Calu3 (cell line): Measurements from ENCODE around the gene TM4SF4. TPM values are rescaled to one million over a fixed set of nuclear protein-coding genes. Genes with fewer than 3 reads are reported as not detected.
A peak's percentile ranks its signal among the peaks of the same experiment; 100 is the strongest.

Experiments
- BruUV-seq: library from RNA; stranded (reverse); fragments of 400-500 nt; replicated peaks from 2 replicates; lab custom pipeline; 2021; lab: Mats Ljungman, UMichigan
- CTCF ChIA-PET: fragments of 300-600 bp; sonication (Branson Sonifier 250); formaldehyde crosslinking; loops from one replicate; lab custom pipeline; 2022; ENCODE audit warnings: antibody characterized with exemption; lab: Charles Lee
- DNase-seq: peaks from one replicate; pipeline ENCODE4 v3.0.0; 2022
- H3K27ac Mint-ChIP-seq: one replicate; pipeline ENCODE4 v1.8.0; 2022; ENCODE audit warnings: mixed read lengths; ENCODE audit not compliant: unreplicated experiment
- H3K27me3 Mint-ChIP-seq: one replicate; pipeline ENCODE4 v1.8.0; 2022; ENCODE audit warnings: mixed read lengths; ENCODE audit not compliant: unreplicated experiment
- H3K36me3 Mint-ChIP-seq: one replicate; pipeline ENCODE4 v1.8.0; 2022; ENCODE audit warnings: mild to moderate bottlenecking, moderate library complexity, mixed read lengths; ENCODE audit not compliant: insufficient read depth, unreplicated experiment
- H3K4me1 Mint-ChIP-seq: one replicate; pipeline ENCODE4 v1.8.0; 2022; ENCODE audit warnings: mild to moderate bottlenecking, low read depth, mixed read lengths; ENCODE audit not compliant: unreplicated experiment
- H3K4me3 Mint-ChIP-seq: one replicate; pipeline ENCODE4 v1.8.0; 2022; ENCODE audit warnings: mild to moderate bottlenecking, low read depth, moderate library complexity, mixed read lengths; ENCODE audit not compliant: unreplicated experiment
- H3K9me3 Mint-ChIP-seq: one replicate; pipeline ENCODE4 v1.8.0; 2022; ENCODE audit warnings: low read depth, mixed read lengths; ENCODE audit not compliant: unreplicated experiment
- intact Hi-C: fragments of 100-400 bp; cut with micrococcal nuclease; formaldehyde crosslinking; loops from one replicate; pipeline ENCODE4 v1.10.0; 2022; ENCODE audit not compliant: unreplicated experiment
- total RNA-seq: library from RNA; stranded (reverse); gene quantifications from 2 replicates; pipeline ENCODE4 v1.2.3, GENCODE V29; 2022
- TF ChIP-seq, protein P1 (sequence below): fragments of 200-600 bp; IDR thresholded peaks from one replicate; pipeline ENCODE4 v1.8.0; 2022; ENCODE audit warnings: antibody characterized with exemption; ENCODE audit not compliant: unreplicated experiment

Gene TM4SF4
- total RNA-seq, 1 experiment from 2014 or later: 257 TPM

DNA sequence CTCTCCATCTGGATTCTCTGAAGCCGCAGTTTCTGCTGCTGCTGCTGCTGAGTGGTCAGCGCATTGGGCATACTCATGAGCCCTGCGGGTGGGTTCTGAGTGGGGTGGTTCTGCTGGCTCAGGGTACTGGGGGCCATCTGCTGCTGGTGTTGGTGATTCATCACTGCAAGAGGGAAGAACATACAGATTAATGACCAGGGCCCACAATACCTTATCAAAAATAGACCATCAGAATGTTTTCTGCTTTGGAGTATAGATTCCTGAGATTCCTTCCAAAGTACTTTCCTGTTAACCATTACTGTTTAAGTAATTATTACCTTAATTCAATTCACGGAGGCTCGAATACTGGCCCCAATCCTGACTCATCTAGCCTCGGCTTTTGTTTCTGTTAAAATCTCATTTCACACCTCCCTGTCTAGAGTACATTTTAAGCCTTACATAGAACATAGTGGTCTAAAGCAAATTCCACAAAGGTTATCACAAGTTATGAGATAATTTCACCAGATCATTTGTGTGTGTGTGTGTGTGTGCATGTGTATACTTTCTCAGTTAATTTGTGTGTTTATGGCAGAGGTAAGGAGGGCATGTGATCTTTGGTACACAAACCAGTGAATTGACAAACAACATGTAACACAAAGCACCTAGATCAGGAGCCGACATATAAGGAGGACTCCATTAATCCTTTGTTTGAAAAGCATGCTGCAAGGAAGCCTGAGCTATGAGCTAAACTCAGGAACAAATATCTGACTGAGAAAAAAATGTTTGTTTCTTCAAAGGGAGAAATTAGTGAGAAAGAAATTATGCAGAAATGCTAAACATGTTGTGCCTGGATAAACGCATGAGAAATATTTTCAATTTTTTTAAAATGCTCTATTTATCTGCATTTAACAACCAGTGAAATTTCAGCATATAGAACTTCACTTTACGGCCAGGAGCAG is 68.1 kb downstream of the TM4SF4 start:
- peak; percentile 74 for DNase-seq
- Mint-ChIP-seq H3K4me1 (peaks cover 85% of the 10 kb centered on the region), H3K36me3 (peaks cover 88% of the 10 kb centered on the region), H3K27me3 (no peaks in the 10 kb centered on the region), H3K9me3 (no peaks in the 10 kb centered on the region), H3K4me3 (peak overlapping the region; percentile 64), H3K27ac (peak overlapping the region; percentile 98)
- TF ChIP-seq, protein P1, sequence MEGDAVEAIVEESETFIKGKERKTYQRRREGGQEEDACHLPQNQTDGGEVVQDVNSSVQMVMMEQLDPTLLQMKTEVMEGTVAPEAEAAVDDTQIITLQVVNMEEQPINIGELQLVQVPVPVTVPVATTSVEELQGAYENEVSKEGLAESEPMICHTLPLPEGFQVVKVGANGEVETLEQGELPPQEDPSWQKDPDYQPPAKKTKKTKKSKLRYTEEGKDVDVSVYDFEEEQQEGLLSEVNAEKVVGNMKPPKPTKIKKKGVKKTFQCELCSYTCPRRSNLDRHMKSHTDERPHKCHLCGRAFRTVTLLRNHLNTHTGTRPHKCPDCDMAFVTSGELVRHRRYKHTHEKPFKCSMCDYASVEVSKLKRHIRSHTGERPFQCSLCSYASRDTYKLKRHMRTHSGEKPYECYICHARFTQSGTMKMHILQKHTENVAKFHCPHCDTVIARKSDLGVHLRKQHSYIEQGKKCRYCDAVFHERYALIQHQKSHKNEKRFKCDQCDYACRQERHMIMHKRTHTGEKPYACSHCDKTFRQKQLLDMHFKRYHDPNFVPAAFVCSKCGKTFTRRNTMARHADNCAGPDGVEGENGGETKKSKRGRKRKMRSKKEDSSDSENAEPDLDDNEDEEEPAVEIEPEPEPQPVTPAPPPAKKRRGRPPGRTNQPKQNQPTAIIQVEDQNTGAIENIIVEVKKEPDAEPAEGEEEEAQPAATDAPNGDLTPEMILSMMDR: no peak
- CTCF ChIA-PET: interaction anchor here (0.8 to 1.6 kb wide), 7 partner anchors 11 to 116 kb away, joined by 3 to 5 read pairs (median 5); partner anchors contain the start of gene WWTR1
- no TSS peak for BruUV-seq
- intact Hi-C loops: loop anchor here (2.0 to 5.0 kb wide), 2 partner anchors 60 to 100 kb away; no protein-coding TSS in a partner anchor

DNA sequence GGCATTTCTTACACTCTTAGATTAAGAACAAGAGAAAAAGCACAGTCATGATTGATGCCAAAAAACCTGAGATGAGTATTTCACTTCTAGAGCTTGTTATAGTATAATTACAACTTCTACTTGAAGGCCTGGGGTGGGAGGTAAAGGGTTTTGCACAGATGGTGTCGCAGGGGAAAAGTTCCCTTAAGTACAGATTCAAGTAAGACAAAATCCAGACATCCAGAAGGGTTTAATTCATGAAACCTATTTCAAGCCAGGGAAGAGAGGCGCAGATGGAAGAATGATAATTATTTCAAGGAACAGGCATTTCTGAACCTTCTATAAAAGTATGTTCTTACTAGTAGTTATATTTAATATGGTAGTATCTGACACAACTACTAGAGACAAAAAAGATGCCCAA is 70.6 kb downstream of the TM4SF4 start:
- CTCF ChIA-PET: interaction anchor here (0.9 kb wide), 1 partner anchor 9 kb away, joined by 4 read pairs; no protein-coding TSS in a partner anchor
- Mint-ChIP-seq H3K27ac (peak overlapping the region; percentile 53), H3K4me1 (peaks cover 87% of the 10 kb centered on the region), H3K36me3 (peaks cover 92% of the 10 kb centered on the region), H3K27me3 (no peaks in the 10 kb centered on the region), H3K9me3 (no peaks in the 10 kb centered on the region), H3K4me3 (no peak overlapping the region)
- BruUV-seq: no TSS peak
- DNase-seq: no peak
- TF ChIP-seq, protein P1: no peak
- intact Hi-C loops: no loop called here

DNA sequence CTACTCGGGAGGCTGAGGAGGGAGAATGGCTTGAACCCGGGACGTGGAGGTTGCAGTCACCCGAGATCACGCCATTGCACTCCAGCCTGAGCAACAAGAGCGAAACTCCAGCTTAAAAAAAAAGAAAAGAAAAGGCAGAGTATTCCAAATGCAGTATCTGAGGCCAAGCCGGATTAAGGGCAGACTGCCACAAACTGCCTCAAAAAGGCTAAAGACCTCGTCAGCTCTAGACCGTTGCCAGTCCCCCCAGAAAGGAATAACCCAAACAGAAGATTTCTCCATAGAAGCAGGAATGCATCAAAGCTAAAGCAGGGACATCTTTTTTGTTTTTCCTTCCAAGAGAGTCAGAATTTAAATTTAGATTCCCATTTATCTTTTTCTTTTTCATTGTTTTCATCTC is 72.9 kb downstream of the TM4SF4 start:
- TF ChIP-seq, protein P1: no peak
- peaks cover 85% of the 10 kb centered on the region for H3K4me1 Mint-ChIP-seq
- no peaks in the 10 kb centered on the region for H3K9me3 Mint-ChIP-seq
- intact Hi-C loops: no loop called here
- peak overlapping the region; percentile 96 for H3K27ac Mint-ChIP-seq
- BruUV-seq: no TSS peak
- H3K27me3 Mint-ChIP-seq: no peaks in the 10 kb centered on the region
- H3K36me3 Mint-ChIP-seq: peaks cover 92% of the 10 kb centered on the region
- H3K4me3 Mint-ChIP-seq: peak overlapping the region; percentile 48
- no peak for DNase-seq
- CTCF ChIA-PET: interaction anchor here (0.6 to 1.4 kb wide), 6 partner anchors 17 to 1165 kb away, joined by 3 to 8 read pairs (median 4); no protein-coding TSS in a partner anchor

DNA sequence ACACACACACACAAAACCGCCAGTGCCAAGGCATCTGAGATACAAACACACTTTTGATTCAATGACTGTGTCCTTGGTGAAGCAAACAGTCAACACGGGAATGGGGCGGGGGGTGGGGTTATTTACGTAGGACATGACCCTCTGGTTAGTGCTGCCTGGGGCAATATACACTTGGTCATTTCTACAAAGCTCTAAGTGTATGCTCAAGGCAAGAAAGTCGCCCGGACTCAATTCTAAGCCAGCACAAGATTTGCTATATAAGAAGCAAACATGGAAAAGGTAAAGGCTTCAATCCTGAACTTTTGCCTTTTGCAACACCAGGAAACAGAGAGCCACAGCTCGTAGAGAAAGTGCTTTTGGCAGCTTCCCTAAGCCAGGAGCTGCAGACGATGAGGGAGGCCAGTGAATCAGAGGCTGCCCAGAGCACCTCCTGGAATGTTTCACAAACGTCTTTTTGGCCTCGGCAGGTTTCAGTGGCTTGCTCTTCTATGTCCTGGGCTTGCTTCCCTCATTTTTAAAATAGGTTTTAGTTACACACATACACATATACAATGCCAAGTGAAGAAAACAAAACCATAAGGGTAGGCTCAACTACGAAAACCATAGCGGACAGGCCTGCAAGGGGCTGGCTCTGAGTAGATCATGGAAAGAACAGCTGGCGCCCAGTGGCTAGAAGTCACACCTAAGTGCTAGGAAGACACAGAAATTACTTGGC is 73.6 kb downstream of the TM4SF4 start:
- peaks cover 85% of the 10 kb centered on the region for H3K4me1 Mint-ChIP-seq
- peaks cover 92% of the 10 kb centered on the region for H3K36me3 Mint-ChIP-seq
- peak overlapping the region; percentile 96 for H3K27ac Mint-ChIP-seq
- H3K27me3 Mint-ChIP-seq: no peaks in the 10 kb centered on the region
- H3K4me3 Mint-ChIP-seq: peak overlapping the region; percentile 48
- H3K9me3 Mint-ChIP-seq: no peaks in the 10 kb centered on the region
- intact Hi-C loops: no loop called here
- BruUV-seq: TSS peak; percentile 93
- peak; percentile 71 for DNase-seq
- CTCF ChIA-PET: interaction anchor here (0.6 to 1.4 kb wide), 9 partner anchors 9 to 181 kb away, joined by 3 to 8 read pairs (median 3); partner anchors contain the start of gene WWTR1
- TF ChIP-seq, protein P1: no peak
